NCI-H2196 (cell line): ENCODE results near the gene FAM83E.
"Not testable (repeated sequence)": the region's sequence is repeated elsewhere in the genome, so short reads cannot be mapped to it uniquely, and the experiment has no call there.

Experiments used
- DNase-seq: peaks from one replicate; lab custom pipeline; 2025; ENCODE audit not compliant: unreplicated experiment; lab: John Stamatoyannopoulos, UW

Gene FAM83E

DNA sequence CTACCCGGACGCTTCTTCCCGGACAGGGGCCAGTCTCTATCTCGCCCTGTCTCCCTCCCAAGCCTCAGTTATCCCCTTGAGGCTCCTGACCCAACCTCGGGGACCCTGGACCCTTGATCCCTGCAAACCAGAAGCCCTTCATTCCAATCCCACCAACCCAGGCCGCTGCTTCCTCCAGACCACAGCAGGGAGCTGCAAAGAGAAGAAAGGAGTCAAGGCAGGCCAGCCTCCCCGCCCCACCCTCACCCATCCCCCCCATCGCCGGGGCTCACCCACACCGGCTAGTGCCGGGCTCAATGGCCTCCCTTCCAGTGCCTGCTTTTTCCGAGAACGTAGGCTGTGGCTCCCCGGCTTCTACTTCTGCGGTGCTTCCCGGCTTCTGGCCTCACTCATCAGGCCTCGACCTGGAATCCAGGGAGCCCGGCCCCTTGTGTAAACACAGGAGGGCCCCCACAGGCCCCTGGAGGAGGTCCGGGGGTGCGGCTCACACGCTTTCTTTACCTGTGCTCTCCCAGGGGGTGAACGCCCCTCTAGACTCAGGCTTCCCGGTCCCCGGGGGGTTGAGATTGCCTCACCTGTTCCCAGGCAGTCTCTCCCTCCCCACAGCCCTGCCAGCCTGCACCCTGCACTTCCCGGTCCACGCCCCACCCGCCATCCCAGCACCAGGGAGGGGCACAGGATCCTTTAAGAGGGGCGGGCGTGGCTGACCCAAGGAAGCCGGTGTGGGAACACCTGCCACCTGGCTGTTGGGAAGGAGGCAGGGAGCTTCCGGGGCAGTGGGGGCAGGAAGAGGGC is at the start of gene FAM83E:
FAM83E (minus strand) TSS at position 641 of the 795 bp plus-strand sequence. CDS start 1,704 bp downstream, outside the sequence.
- DNase-seq = no peak

DNA sequence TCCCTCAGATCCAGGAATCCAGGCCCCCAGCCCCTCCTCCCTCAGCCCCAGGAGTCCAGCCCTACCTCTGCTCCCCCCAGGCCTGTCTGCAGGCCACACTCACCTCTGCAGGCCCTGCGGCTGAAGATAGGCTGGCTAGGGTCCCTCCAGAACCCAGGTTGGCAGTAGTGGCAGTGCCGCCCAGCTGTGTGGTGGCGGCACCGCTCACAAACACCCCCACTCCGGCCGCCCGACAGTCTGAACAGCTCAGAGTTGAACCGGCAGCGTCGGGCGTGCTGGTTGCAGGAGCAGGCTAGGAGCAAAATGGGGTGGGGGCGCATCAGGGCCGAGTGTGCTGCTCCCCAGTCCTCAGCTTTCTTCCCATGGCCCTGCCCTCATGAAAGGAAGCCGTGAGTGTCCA is 49.6 kb upstream of the FAM83E start:
- DNase-seq = no peak

DNA sequence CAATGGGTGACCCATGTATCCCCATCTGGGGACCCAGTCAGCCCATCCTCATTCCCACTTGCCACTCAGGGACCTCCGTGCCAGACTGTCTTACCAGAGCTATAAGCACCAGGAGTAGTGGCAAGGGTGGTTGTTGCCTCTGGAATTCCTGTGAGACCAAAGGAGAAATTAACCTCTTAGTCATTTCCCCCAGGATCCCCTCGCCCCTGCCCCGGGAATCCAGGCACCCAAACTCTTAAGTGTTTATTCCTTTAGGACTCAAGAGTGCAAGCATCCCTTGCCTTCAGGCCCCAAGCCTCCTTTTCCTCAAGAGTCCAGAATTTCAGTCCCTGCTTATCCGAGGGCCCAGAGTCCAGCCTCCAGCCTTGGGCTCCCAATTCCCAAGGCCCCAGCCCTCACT is 48.8 kb upstream of the FAM83E start:
- no peak for DNase-seq

DNA sequence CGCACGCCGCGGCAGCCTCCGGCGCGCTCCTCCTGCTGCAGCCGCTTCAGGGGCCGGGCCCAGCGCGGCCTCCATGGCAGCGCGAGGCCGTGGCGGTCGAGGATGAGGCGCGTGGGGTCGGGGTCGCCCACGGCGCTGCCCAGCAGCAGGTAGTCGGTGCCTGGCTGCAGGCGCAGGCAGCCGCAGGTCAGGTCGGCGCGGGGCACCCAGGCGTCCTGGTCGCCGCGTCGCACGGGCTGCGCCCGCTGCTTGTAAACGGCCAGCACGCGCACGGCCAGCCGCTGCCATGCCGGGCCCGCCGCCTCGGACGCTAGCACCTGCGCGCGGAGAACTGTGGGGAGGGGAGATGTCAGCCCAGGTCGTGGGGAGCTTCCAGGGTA is 46.8 kb upstream of the FAM83E start:
- DNase-seq = no peak

DNA sequence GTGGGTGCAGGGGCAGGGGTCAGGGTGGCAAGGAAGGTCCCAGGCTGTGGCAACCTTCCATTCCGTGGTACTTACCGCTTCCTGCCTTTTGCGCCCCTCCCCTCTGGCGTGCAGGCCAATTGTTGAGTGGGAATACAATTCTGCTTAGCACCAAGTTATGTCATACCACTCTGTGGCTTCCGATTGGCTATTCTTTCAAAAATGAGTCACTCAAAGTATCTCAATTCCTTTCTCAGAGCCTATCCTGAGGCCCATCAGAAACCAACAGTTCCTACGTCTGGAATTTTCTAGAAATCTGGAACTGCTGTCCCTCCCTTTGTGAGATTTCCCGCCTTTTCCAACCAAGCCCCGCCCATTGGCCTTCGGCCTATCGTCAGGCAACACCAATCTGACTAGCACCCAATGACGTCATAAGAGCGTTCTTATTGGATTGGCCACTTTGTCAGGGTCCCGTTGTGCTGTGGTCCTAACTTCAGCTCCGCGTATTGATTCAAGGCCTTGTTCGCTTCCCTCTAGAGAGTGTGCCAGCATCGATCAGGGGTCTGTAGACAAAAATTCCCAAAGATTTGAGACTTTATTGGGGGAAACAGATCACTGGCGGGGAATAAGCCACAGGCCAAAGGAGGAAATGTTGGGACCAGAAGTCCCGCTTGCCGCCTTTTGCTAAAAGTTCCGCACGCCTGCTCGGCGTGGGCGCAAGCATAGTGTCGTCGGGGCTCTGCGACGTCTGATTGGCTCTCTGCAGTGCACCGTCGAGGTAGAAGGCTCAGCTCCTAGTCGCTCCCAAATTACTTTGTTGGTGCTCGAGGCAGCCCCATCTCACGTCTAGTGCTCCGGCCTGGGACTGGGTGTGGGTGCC is 46.2 kb upstream of the FAM83E start:
- DNase-seq = peak; percentile 99

DNA sequence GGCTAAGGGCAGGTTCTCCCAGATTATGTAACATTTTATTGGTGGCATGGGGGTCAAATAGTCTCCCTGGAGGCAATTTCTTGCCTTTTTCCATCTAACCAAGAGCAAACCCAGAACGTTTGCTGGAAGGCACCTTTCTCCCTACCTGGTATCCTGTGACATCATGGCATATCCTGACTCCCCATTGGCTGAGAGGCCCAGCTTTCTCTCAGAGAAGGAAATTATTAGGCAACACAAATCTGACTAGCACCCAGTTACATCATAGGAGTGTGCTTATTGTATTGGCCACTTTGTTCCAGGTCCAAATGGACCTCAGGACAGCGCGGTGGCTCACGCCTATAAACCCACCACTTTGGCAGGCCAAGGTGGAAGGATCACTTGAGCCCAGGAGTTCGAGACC is 44.9 kb upstream of the FAM83E start:
- DNase-seq = peak; percentile 67

DNA sequence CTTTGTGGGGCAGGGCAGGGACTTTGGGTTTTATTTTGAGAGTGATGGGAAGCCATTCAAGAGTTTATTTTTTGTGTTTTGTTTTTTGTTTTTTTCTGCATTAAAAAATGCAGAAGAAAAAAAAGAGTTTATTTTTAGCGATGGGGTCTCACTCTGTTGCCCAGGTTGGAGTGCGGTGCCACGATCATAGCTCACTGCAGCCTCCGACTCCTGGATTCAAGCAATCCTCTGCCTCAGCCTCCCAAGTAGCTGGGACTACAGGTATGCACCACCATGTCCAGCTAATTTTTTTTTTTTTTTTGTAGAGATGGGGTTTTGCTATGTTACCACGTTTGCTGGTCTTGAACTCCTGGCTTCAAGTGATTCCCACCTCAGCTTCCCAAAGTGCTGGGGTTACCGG is 43.6 kb upstream of the FAM83E start:
- no peak for DNase-seq

DNA sequence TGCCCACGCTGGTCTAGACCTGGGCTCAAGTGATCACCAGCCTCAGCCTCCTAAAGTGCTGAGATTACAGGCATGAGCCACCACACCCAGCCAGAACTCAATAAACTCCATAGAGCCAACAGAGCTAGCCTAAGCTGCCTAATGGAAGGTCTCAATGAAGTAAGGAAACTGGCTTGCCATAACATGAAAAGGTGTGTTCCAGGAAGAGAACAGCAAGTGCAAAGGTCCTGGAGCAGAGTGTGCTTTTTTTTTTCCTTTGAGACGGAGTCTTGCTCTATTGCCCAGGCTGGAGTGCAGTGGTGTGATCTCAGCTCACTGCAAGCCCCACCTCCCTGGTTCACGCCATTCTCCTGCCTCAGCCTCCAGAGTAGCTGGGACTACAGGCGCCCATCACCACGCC is 43.0 kb upstream of the FAM83E start:
- not testable (repeated sequence) for DNase-seq

DNA sequence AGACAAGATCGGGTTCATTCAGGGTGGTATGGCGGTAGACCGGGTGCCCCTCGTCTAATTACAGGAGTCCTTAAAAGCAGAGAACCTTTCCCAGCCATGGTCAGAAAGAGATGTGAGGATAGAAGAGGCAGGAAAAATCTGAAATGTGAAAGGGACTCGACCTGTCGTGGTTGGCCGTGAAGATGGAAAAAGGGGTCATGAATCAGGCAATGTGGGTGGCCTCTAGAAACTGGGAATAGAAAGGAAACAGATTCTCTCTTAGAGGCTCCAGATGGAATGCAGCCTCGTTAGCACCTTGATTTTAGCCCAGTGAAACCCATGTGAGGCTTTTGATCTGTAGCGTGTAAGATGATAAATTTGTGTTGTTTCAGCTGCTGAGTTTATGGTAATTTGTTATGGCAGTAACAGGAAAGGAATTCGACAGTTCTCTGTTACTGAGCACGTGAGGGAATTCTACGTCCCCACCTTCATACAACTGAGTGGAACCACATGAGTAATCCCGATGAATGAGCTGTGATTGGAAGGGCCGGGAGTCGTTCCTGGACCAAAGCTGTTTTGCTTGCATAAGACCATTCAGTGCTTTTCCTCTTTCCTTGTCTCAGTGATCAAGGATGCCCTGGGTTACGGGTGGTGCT is 42.1 kb upstream of the FAM83E start:
- DNase-seq = no peak

DNA sequence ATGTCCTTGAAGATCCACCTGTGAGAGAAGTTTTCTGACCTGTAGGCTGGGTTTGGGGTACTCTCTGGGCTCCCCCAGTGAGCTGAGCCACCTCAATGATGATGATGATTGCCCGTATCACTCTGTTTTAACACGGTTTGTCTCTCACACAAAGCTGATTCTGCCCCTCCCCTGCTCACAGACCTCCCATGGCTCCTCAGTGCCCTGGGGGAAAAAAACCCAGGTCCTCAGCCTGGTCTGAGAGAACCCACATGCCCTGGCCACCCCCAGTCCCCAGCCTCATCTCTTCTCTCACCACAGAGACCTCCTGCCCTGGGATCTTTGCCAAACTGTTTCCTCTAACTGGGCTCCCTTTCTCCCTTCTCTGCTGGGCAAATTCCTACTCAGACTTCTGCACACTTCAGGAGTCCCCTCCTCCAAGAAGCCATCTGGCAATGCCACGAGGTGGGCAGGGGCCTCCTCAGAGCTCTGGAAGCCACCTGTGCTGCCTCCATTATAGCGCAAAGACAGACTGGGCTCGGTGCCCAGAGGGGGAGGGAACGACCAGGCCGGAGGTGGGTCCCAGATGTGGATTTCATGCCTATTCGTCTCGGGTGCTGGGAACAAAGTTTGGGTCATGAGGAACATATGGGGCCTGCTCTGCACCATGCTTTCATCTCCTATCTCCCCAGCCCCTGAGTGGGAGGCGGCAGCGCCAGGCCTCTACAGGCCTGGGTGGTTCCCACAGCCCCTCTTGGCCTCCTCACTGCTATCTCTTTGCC is 39.6 kb upstream of the FAM83E start:
- DNase-seq = peak; percentile 35

DNA sequence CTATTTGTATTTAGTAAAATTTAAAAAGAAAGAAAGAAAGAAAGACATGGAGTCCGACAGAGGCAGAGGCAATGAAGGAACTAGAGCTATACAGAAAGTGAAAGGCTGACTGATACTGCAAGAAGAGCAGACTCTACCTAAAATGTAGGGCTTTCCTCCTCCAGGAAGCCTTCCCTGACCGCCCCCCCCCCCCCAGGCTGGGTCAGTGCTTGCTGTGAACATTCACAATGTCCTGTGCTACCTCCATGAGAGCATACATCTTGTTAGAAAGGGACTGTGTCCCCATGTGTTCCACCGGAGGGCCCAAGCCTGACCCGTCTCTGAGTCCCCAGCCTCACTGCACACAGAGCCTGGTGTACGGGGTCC is 36.8 kb upstream of the FAM83E start:
- DNase-seq = no peak

DNA sequence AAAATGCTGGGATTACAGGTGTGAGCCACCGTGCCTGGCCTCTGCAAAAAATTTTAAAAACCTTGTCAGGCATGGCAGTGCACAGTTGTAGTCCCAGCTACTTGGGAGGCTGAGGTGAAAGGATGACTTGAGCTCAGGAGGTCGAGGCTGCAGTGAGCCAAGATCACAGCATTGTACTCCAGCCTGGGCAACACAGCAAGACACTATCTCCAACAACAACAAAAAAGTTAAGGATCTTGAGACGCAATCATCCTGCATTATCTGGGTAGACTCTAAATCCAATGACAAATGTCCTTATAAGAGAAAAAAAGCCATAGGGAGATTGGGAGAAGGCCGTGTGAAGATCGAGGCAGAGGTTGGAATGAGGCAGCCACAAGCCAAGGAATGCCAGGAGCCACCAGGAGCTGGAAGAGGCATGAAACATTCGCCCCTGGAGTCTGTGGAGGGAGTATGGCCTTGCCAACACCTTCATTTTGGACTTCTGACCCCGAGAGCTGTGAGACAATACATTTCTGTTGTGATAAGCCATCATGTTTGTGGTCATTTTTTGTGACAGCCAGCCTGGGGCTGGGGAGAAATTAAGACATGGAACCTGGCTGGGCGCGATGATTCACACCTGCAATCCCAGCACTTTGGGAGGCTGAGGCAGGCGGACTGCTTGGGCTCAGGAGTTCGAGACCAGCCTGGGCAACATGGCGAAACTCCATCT is 36.3 kb upstream of the FAM83E start:
- no peak for DNase-seq

DNA sequence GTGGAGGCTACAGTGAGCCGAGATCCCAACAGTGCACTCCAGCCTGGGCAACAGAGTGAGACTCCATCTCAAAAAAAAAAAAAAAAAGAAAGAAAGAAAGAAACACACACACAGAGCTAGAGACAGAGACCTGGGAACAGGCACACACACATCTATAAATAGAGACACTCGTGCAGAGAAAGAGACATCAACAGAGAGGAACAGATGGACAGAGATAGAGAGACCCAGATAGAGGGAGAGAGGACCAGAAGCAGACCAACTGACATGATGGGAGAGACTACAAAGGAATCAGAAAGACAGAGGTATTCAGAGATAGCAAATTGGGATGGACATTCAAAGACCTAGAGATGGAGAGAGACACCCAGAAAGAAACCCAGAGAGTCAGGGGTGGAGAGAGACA is 33.3 kb upstream of the FAM83E start:
- DNase-seq = no peak

DNA sequence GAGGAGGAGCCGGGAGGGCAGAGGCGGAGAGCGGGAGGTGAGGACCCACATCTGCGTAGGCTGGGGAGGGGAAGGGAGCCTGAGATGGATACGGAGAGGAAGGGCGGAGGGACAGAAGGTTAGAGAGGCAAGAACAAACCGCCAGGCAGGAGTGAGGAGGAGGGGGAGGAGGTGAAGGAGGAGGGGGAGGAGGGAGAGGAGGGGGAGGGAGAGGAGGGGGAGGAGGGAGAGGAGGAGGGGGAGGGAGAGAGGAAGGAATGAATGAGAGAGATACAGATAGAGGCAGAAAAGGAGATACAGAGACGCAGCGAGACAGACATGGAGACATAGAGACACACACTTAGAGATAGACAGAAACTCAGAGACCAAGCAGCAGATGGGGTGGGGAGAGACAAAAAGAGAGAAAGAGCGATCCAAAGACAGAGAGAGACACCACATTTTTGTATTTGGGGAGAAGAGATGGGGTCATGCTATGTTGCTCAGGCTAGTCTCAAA is 31.9 kb upstream of the FAM83E start:
- no peak for DNase-seq

DNA sequence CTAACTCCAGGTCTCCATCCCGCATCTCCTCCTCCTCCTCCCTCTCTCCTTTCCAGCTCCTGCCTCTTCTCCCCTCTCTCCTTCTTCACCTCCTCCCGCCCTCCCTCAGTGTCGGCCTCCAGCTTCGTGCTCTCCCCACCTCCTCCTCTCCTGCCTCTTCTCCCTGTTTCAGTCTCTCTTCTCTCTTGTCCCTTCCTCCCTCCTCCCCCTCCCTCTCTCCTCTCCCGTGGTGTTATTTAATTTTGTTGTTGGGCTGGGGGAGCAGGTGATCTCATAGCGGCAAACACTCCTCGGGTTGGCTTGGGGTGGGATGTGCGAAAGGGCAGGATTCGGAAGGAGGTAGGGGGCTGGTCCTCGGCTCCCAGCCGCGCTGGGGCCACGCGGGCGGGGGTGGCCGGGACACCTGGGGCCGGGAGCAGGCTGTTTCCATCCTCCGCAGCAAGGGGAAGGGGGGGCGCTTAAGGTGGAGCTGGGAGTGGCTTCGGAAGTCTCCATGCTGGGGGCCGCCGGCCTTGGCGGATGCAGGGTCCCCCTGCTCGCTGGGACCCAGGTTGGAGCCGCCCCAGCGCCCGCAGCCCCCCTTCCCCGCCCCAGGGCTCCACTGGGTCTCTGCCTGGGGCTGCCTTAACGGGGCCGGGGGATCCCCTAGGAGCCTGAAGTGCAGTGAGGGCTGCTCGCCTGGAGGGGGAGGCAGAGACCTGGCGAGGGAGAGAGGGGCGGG is 31.3 kb upstream of the FAM83E start, which contains the start of gene CA11:
CA11 (minus strand) TSS at position 187 of the 721 bp plus-strand sequence. CDS start 555 bp downstream, outside the sequence.
- peak; percentile 92 for DNase-seq

DNA sequence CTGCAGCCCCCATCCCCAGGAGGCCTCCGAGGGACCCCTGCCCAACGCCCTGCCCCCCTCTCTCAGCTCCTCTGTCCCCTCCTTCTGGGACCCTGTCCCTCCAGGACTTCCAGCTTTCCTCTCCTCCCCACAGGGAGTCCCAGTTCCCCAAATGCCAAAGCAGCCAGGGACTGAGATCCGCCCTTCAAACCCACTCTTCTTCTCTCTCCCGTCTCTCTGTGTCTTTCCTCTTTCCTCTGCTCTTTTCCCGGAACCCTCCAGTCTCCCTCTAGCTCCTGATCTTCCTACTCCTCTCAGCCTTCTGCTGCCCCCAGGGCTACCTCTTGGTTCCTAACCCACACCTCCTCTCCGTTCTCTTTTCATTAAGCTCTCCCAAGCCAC is 30.7 kb upstream of the FAM83E start:
- no peak for DNase-seq

DNA sequence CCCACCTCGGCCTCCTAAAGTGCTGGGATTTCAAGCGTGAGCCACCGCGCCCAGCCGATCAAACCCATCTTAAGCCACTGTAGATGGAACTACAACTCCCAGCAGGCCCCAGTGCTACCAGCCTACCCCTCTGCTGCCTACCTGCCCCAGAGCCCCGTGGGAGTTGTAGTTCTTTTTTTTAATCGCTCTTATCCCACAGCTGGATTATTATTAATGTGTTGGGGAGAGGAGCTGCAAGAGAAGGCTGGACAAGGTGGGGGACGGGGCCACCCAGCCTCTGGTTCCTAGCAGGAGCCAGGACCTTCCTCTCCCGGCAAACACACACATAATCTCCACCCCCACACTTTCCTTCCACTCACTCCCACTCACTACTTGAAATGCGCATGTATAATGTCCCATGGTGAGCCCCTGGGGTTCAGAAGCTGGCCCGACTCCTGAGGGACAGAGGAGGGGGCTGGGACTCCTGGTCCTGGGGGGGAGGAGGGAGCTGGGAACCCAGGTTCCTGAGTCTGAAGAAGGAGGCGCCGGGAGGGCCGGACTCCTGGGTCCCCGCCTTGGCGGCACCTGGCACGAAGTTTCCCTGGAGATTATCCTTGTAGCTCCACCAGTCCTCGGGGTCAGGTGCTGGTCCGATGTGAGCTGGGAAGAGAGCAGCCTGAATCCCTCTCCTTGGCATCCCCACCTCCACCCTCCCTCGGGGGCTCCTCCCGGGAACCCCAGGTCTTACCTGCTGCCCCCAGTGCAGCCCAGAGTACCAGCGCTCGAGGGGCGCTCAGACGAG is 30.2 kb upstream of the FAM83E start:
- peak; percentile 75 for DNase-seq

DNA sequence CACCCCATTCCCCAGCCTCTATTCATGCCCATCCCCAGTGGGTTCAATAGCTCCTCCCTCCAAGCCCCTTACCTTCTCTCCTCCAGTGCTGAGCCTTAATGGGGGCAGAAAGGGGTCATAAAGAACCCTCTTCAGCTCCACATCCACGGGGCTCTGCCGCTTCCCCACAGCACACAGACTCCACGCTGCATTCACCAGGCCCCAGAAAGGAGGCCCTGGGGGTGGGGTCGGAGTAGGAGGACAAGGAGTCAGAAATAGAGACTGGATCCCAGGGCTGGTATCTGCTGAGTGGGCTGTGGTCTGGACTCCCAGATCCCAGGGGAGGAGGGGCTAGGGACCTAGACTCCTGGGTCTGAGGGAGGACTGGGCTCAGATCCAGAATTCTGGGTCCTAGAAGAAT is 29.5 kb upstream of the FAM83E start:
- no peak for DNase-seq

DNA sequence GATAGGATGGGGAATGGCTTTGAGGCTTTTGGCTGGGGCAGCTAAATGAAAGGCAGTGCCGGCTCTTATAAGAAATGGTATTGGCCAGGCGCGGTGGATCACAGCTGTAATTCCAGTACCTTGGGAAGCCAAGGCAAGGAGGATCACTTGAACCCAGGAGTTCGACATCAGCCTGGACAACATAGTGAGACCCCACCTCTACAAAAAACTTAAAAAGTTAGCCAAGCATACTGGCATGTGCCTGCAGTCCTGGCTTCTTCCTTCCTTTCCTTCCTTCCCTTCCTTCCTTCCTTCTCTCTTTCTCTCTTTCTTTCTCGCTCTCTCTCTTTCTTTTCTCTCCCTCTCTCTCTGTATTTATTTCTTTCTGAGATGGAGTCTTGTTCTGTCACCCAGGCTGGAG is 28.0 kb upstream of the FAM83E start:
- DNase-seq = no peak
